HL-60 (cell line): Measurements from ENCODE around the gene CLIC3.

Experiments used
- GABPA ChIP-seq: IDR thresholded peaks from 2 replicates; pipeline ENCODE4 v1.6.1; 2012; ENCODE audit warnings: low read depth
- POLR2AphosphoS5 ChIP-seq: IDR thresholded peaks from 2 replicates; pipeline ENCODE4 v1.6.1; 2012; ENCODE audit warnings: low read depth
- SPI1 ChIP-seq: IDR thresholded peaks from 2 replicates; pipeline ENCODE4 v1.6.1; 2012; ENCODE audit warnings: low read depth, mild to moderate bottlenecking, borderline replicate concordance
- TF ChIP-seq, protein P1 (sequence below): IDR thresholded peaks from one replicate; pipeline ENCODE4 v1.5.1; 2011; ENCODE audit warnings: low read length, control low read depth, inconsistent platforms; ENCODE audit not compliant: insufficient read depth
- TF ChIP-seq, protein P2 (sequence below): IDR thresholded peaks from 2 replicates; pipeline ENCODE4 v1.6.1; 2012; ENCODE audit warnings: low read depth; ENCODE audit not compliant: insufficient replicate concordance

DNA sequence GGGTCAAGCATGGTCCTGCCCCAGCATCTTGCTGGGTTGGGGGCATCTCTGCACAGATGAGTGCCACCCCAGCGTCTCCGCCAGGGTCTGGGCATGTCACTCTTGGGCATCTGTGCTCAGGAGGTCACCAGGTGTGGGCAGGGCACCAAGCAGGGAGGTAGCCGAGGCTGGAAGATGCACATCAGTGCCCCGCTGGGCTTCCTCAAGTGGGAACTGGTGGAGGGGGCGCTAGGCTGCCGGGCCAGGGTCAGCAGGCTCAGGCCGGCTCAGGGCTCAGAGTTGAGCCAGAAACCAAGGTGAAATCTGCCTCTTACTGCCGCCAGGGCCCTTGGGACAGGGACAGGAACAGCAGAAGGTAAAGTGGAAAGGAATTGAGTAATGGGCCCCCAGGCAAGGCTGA is 39.6 kb upstream of the CLIC3 start:
- TF ChIP-seq, protein P1, sequence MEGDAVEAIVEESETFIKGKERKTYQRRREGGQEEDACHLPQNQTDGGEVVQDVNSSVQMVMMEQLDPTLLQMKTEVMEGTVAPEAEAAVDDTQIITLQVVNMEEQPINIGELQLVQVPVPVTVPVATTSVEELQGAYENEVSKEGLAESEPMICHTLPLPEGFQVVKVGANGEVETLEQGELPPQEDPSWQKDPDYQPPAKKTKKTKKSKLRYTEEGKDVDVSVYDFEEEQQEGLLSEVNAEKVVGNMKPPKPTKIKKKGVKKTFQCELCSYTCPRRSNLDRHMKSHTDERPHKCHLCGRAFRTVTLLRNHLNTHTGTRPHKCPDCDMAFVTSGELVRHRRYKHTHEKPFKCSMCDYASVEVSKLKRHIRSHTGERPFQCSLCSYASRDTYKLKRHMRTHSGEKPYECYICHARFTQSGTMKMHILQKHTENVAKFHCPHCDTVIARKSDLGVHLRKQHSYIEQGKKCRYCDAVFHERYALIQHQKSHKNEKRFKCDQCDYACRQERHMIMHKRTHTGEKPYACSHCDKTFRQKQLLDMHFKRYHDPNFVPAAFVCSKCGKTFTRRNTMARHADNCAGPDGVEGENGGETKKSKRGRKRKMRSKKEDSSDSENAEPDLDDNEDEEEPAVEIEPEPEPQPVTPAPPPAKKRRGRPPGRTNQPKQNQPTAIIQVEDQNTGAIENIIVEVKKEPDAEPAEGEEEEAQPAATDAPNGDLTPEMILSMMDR: no peak
- TF ChIP-seq POLR2AphosphoS5: 0 out of 2 replicates have a peak, but pooled peaks have one; percentile 18
- TF ChIP-seq, protein P2, sequence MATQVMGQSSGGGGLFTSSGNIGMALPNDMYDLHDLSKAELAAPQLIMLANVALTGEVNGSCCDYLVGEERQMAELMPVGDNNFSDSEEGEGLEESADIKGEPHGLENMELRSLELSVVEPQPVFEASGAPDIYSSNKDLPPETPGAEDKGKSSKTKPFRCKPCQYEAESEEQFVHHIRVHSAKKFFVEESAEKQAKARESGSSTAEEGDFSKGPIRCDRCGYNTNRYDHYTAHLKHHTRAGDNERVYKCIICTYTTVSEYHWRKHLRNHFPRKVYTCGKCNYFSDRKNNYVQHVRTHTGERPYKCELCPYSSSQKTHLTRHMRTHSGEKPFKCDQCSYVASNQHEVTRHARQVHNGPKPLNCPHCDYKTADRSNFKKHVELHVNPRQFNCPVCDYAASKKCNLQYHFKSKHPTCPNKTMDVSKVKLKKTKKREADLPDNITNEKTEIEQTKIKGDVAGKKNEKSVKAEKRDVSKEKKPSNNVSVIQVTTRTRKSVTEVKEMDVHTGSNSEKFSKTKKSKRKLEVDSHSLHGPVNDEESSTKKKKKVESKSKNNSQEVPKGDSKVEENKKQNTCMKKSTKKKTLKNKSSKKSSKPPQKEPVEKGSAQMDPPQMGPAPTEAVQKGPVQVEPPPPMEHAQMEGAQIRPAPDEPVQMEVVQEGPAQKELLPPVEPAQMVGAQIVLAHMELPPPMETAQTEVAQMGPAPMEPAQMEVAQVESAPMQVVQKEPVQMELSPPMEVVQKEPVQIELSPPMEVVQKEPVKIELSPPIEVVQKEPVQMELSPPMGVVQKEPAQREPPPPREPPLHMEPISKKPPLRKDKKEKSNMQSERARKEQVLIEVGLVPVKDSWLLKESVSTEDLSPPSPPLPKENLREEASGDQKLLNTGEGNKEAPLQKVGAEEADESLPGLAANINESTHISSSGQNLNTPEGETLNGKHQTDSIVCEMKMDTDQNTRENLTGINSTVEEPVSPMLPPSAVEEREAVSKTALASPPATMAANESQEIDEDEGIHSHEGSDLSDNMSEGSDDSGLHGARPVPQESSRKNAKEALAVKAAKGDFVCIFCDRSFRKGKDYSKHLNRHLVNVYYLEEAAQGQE: no peak
- TF ChIP-seq GABPA: no peak
- no peak for TF ChIP-seq SPI1
